GM18858 (cell line): ENCODE results near the gene PLA1A.
"Not testable (repeated sequence)": the region's sequence is repeated elsewhere in the genome, so short reads cannot be mapped to it uniquely, and the experiment has no call there.

Experiments
- ATAC-seq: cut with Tn5 transposase; IDR thresholded peaks from one replicate; pipeline ENCODE4 v1.9.1; 2021; ENCODE audit not compliant: unreplicated experiment

The PLA1A gene, protein sequence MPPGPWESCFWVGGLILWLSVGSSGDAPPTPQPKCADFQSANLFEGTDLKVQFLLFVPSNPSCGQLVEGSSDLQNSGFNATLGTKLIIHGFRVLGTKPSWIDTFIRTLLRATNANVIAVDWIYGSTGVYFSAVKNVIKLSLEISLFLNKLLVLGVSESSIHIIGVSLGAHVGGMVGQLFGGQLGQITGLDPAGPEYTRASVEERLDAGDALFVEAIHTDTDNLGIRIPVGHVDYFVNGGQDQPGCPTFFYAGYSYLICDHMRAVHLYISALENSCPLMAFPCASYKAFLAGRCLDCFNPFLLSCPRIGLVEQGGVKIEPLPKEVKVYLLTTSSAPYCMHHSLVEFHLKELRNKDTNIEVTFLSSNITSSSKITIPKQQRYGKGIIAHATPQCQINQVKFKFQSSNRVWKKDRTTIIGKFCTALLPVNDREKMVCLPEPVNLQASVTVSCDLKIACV

DNA sequence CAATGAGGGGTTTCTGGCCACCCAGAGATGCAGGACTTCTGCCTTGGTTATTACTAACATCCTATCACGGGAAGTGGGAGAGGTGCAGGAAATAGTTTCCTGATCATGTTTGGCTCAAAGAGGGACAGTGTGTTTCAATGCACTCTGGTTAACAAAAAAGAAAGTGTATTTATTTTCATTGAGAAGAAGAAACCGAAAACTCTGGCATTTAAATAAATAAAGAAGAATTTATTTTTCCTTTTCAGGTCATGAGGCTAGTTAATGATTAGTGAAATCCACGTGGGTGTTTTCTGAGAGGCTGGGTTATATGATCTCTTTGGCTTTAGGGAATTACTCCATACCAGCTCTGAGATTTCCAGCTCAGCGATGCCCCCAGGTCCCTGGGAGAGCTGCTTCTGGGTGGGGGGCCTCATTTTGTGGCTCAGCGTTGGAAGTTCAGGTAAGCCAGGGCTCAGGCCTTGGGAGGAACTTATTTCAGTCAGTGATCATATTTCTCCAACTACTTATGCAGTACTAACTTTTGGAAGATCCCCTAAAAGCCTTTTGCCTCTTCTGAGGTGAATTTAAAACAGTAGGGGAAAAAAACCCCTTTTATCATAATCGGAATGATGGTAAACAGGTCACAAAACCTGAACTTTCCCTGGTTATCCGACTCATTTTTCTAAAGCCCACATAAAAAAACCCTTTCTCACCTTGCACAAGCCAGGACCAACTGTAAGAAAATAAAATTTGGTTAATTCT is at the start of gene PLA1A:
PLA1A (plus strand) TSS at position 338 of the 741 bp plus-strand sequence; CDS start at position 367, 29 bp downstream.
- no peak for ATAC-seq

DNA sequence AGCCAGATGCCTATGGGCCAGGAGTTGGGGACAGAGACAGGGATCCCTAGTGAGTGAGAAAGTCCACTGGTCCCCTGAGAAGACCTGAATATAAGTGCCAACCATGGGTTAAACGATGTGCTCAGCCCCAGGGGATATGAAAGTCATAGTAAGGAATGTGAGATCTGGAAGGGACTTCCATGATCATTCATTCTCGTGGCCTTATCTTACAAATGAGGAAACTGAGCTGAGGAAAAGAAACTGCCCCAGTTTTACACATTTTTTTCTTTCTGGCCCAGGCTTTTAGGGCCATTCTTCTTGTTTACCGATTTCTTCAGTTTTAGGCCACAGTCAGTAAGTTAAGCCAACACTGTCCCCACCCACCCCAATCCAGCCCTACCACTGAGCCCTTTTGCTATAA is 49.3 kb upstream of the PLA1A start:
- no peak for ATAC-seq

DNA sequence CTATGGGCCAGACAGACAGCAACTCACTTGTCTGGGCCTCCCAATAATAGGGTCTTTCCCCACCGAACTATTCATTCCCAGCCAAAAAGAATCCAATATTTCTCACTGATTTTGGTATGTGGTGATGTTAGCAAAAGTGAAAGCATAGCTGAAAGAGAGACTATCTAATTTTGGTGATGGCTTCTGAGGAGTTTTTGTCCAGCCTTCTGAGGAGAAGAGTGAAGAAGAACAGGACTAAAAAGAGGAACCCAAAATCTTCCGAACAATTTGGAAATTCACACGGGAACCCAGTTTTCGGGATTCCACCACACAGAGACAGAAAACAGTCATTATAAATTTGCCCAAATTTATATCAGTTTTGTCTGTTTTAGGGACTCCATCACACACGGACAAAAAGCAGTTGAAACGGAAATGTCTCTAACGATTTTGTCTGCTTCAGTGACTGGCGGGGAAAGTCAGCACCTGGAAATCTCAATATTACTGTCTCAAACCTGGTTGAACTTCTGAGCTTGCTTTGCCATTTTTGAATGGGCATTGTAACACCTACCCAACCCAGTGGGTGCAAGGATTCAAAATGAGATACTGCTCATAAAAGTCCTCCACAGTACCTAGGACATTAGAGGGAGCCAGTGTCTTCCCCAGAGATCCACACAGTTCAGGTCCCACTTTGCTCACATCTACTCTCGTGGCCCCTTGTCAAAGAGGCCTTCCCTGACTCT is 47.3 kb upstream of the PLA1A start:
- ATAC-seq, result peak; percentile 32

DNA sequence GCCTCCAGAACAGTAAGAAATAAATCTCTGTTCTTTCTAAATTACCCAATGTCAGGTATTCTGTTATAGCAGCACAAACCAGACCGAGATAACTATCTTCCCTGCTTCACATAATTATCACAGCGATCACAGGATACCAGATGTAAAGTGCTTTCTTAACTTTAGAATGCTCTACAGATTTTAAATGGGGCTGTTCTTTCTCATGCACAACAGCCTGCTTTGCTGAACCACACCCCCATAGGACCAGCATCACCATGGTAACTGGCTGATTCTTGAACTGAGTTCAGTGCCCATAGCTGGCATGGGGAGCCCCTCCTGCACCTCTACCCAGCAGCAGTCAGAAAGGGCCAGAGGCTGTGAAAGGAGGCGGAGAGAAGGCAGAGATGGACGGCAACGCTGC is 46.1 kb upstream of the PLA1A start:
- no peak for ATAC-seq

DNA sequence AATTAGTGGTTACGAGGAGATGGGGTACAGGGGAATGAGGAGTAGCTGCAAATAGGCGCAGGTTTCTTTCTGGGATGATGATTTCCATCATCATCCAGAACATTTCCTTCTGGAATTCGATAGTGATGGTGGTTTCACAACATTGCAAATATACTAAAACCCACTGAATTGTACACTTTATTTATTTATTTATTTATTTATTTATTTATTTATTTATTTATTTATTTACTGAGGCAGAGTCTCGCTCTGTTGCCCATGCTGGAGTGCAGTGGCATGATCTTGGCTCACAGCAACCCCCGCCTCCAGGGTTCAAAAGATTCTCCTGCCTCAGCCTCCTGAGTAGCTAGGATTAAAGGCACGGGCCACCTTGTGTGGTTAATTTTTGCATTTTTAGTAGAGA is 44.8 kb upstream of the PLA1A start:
- not testable (repeated sequence) for ATAC-seq

DNA sequence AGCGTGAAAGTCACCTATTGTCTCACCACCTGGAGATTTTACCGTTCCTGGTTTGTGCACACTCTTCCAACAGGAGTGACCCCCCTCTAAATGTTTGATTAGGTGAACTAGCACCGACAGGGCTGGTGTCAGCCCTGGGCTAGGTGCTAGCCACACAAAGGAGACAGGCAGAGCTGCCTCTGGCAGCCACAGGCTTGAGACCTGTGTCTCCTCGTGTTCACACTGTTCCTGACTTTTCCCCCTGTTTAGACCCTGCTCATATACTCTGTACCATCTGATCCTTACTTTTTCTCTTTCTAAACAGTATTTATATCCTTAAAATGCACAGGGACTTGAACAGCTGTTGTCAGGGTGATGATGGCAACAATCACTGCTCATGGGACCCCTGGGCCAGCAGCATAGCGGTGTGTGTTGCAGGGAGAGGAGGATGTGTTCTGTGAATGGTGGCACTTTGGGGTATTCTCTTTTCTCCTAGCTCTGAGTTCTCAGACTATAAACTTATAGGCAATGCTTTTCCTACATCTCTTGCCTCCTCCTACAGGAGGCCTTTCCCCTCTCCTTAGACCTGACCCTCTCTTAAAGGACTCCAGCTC is 43.8 kb upstream of the PLA1A start:
- no peak for ATAC-seq

DNA sequence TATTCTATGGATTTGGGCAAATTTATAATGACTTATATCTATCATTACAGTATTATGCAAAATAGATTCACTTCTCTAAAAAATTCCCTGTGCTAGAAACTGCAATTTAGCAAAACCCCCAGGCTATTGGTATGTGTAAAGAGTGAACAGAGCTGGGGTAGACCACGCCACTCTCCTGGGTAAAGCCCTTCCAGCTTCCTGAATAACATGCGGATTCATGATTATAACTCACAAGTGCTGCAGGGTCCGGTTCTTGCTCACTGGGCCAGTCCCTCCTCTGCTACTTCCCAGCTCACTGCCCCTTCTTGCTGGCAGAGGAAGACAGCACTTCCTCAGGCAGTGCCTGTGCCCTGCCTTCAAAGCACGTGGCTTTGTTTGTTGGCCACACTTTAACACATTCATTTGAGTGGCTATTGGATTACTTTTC is 42.4 kb upstream of the PLA1A start:
- peak; percentile 23 for ATAC-seq

DNA sequence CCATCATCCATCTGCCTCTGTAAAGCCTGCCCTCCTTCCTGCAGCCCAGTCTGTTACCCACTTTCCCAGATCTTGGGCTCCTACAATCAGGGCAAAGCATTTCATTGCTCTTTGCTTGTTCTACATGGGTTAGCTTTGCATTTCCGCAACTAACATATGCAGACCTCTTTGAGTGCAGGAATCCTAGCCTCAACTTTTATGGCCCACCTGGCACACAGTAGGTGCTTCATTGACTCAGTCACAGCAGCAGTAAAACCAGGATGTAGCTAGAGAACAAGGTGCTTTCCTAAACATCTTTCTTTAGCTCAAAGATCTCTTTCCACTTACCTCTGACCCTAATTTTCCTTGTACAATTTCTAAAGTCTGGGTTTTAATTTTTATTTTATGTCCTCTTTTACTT is 41.8 kb upstream of the PLA1A start:
- no peak for ATAC-seq

DNA sequence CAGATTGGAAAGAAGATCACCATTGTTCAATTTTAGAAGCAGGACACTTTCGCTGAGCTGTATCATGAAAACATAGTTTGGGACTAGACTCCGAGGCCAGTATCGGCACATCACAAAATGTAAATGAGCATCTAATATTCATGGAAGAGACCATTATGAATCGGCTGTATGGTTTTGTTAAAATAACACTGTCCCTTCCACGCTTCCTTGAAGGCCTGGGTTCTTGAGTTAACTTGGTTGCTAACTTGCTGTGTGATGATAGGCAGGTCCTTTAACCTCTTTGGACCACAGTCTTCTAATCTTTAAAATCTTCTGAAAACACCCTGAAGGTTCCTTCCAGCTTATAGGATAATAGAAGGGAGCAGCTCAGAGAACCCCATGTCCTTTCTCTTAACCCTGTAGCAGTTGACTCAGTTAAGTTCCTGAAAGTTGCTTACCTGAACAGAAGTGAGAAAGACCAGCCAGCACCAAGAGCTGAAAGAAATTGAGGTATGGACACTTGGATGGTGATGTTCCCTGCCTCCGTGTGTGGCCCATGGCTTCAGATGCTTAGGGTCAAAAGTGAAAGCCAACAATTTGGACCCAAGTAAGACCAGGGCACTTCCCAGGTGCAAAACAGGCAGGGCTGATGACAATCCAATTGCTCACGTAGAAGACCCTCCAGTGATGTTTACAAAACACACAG is 40.4 kb upstream of the PLA1A start:
- ATAC-seq, result no peak

DNA sequence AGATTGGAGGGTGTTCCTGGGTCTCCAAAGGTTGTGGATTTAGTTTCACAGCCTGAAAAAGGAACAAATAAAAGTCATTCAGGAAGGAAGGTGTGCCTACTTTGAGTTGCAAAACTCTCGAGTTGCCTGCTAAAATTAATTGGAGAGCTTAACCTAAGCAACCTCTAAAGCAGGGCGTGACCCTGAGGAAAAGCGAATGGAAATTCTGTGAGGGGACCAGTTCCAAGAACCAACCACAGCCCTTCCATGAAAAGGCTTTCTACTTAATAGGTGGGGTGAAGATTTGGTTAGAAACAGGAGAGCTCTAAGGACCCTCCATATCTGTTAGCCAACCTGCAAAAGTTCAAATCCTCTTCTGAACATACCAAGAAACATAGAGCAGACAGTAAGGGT is 39.8 kb upstream of the PLA1A start:
- ATAC-seq, result no peak

DNA sequence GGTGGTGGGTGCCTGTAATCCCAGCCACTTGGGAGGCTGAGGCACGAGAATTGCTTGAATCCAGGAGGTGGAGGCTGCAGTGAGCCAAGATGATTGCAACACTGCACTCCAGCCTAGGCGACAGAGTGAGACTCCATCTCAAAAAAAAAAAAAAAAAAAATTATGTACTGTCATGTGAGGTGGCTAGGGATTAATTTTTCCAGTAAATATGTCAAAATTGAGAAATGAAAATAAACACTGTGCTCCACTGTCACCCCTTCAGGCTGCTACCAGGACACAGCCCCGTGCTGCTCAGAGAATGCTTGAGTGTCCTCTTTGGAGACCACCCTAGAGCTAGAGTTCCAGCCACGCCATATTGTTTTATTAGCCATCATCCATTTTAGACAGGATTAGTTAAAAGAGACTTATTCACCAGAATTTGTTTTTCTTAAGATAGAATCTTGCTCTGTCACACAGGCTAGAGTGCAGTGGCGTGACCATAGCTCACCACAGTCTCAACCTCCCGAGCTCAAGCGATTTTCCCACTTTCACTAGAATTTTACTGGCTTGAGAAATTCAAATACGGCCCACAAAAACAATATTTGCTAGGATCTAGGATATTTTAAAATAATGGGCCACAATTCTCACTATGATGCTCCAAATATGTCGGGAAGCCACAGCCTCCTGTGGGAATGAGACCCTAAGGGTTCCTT is 38.9 kb upstream of the PLA1A start:
- no peak for ATAC-seq

DNA sequence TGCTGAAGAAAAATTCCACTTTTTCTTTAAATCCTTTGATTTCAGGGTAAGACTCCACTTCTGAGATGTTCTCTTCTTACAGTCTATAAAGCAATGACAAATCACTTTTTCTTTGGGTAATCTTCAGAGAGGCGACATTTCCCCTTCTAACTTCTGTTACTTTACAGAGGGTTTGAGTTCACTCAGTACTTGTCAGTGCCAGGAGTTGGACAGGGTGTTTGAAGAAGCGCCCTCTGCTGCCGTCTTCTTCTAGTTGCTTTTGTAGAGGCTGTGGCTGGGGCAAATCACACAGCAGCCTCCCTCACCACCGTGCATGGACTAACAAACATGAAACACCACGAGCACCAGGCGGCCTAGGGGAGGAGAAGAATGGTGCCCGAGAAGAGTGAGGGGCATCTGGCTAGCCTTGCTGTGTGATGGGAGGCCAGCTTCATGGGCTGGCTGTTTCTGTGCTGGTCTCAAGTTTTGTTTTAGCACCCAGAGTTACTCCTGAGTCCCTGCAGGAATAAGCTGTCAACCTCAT is 38.2 kb upstream of the PLA1A start, which contains the start of gene CD80:
CD80 (minus strand) TSS at position 174 of the 523 bp plus-strand sequence. CDS start 1,886 bp downstream, outside the sequence.
- peak; percentile 38 for ATAC-seq

DNA sequence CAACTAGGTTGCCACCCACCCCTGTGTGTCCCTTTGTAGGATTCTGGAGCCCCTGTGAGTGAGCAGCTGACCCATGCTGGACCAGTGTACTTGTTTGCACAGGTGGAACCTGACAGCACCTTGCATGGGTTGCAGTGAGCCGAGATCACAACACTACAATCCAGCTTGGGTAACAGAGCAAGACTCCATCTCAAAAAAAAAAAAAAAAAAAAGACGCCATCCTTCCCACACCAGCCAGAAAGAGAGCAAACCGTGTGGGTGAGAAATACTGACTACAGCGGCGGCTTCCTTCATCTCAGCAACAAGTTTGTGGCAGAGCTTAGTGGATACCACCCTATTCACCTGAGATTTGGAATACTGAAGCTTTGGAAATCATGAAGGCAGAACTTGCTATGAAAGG is 37.5 kb upstream of the PLA1A start:
- ATAC-seq, result no peak

DNA sequence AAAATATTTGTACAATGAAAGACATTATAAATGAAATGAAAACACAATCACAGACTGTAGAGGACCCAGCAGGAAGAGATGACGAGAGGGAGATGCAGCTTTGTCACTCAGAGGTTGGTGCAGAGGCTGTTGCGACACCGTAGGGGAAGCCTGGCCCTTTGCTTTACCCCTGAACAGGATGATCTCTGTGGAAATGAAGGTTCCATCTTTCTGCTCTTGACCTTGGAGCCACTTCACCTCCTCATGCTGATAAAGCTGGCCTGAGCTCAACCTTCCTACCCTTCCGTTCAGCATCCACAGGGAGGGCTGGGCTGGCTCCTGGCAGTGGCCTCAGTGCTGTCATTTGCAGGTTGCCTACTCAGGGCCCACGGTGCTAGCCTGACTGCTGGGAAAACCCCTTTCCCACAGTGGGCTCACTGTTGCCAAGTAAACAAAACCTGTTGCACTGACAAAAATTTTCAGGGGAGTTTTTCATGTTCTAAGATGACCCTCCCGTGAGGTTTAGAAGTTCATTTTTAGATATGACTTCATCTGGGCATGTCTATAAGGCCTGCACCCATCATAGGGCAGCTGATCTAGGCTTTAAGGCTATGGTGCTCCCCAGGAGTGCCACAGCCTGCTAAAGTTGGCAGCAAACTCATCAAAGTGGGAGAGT is 35.3 kb upstream of the PLA1A start:
- ATAC-seq, result peak; percentile 71

DNA sequence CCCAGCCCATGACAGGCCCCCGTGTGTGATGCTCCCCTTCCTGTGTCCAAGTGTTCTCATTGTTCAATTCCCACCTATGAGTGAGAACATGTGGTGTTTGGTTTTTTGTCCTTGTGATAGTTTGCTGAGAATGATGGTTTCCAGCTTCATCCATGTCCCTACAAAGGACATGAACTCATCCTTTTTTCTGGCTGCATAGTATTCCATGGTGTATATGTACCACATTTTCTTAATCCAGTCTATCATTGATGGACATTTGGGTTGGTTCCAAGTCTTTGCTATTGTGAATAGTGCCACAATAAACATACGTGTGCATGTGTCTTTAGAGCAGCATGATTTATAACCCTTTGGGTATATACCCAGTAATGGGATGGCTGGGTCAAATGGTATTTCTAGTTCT is 34.4 kb upstream of the PLA1A start:
- ATAC-seq, result not testable (repeated sequence)

DNA sequence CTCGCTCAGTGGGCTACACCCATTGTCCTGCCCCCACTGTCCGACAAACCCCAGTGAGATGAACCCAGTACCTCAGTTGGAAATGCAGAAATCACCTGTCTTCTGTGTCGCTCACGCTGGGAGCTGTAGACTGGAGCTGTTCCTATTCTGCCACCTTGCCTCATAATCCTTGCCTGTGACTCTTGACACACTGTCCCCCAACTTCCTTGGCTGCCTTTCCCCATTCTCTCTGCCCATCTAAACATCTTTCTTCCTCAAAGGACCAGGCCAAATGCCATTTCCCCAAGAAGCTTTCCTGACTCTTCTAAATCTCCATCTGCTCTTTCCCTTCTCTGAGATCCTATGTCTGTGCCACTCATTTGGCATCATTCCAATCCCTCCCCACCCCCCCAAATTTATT is 28.5 kb upstream of the PLA1A start:
- no peak for ATAC-seq

DNA sequence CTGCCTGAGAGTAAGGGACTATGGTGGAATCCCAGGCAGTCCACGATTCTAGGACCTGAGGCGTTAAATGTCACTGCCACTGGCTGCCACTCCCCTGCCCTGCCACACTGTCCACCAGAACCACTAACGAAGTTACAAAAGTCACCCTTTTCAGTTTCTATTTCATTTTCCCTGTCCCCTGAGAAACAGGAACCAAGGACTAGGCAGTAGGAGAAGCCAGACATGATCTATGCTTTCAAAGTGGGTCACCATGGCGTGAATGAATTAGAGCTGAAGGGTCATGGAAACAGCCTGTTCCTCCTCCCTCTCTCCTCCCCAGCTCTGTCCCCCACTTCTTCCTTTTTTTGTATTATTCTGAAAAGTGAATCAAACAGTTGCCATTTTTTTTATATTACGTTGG is 27.5 kb upstream of the PLA1A start:
- no peak for ATAC-seq

DNA sequence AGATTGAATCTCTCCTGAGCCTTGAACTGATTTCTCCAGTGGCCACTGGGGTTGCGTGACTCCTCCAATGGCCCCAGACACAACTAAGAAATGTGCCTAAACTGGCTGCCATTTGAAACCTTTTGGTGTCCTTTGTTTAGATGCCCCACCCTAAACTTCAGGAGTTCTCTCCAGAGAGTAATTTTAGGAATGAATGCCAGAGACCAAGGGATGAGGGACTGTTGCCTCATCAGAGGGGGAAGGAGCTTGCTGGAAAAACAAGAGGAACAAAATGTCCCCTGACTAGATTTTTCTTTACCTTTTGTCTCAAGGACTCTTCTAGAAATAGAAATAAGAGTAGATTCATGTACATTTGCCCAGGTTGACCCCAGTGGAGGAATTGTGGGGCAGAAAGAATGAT is 26.5 kb upstream of the PLA1A start:
- no peak for ATAC-seq

DNA sequence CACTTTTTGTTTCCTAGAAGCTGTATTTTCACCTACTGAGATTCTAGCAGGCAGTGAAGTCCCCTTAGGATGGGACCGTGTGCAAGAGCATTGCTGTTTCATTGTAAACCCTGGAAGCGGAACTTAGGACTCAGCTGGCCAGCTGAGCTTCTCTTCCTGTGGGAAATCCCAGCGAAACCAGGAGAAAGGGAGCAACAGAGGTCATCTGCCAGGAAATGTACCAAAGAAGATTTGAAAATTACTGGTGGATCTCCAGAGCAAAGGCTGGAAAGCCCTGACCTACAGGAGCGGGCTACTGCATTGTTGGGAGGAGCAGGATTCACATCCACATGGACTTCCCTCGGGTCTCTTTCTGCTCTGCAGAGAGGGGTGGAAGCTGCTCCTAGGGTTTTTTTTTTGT is 26.0 kb upstream of the PLA1A start:
- no peak for ATAC-seq
